Immature natural killer cell (primary cell): ENCODE data around the gene LHFPL6. TPM values are rescaled to one million over a fixed set of nuclear protein-coding genes. Genes with fewer than 3 reads are reported as not detected.
A peak's percentile ranks its signal among the peaks of the same experiment; 100 is the strongest.

Experiments used
- DNase-seq, 3 donors: peaks; one replicate each; pipeline ENCODE4 v3.0.0; 2022; ENCODE audit warnings: mixed read lengths in 1 of 3
- H3K27ac Mint-ChIP-seq, 6 donors: one replicate each; pipeline ENCODE4 v1.8.0; 2020; ENCODE audit warnings: mixed read lengths in 6 of 6, mild to moderate bottlenecking in 5 of 6, inconsistent platforms in 4 of 6, moderate library complexity in 3 of 6
- H3K27me3 Mint-ChIP-seq, 3 donors: one replicate each; pipeline ENCODE4 v1.8.0; 2020 to 2021; ENCODE audit warnings: low read depth in 3 of 3, mild to moderate bottlenecking in 3 of 3, mixed read lengths in 3 of 3, moderate library complexity in 3 of 3, inconsistent platforms in 1 of 3
- H3K36me3 Mint-ChIP-seq, 3 donors: one replicate each; pipeline ENCODE4 v1.8.0; 2020; ENCODE audit warnings: mixed read lengths in 3 of 3, inconsistent platforms in 2 of 3, mild to moderate bottlenecking in 2 of 3
- H3K4me1 Mint-ChIP-seq, 2 donors: one replicate each; pipeline ENCODE4 v1.8.0; 2020; ENCODE audit warnings: inconsistent platforms in 2 of 2, mild to moderate bottlenecking in 2 of 2, mixed read lengths in 2 of 2, moderate library complexity in 1 of 2
- H3K4me3 Mint-ChIP-seq, 5 donors: one replicate each; pipeline ENCODE4 v1.8.0; 2020; ENCODE audit warnings: mild to moderate bottlenecking in 5 of 5, mixed read lengths in 5 of 5, inconsistent platforms in 3 of 5, moderate library complexity in 3 of 5
- H3K9me3 Mint-ChIP-seq, 6 donors: one replicate each; pipeline ENCODE4 v1.8.0; 2020; ENCODE audit warnings: mild to moderate bottlenecking in 6 of 6, mixed read lengths in 6 of 6, inconsistent platforms in 4 of 6, moderate library complexity in 3 of 6
- polyA plus RNA-seq, 3 donors: library from polyadenylated mRNA; unstranded; fragments of 300-500 nt; fragmentation: Illumina TruSeq; gene quantifications; one replicate each; pipeline ENCODE4 v1.2.3, GENCODE V29; 2021

LHFPL6 gene
- polyA plus RNA-seq, result 1 to 10 TPM in 1 of 3 donors, under 1 TPM in 1, not detected in 1; 0.52 to 1.3 TPM

- Mint-ChIP-seq H3K27me3 (peaks cover 7 to 18% (median 14%) of the 10 kb centered on the region in 3 donors), H3K27ac (no peak within 1 kb of the TSS), H3K36me3 (no peaks in the 10 kb centered on the region), H3K4me3 (peak within 1 kb of the TSS; percentile 62 to 69 (median 67)), H3K4me1 (peaks cover 8 to 15% of the 10 kb centered on the region in 2 donors), H3K9me3 (no peaks in the 10 kb centered on the region)
- peak in 1 of 3 donors; percentile 10 for DNase-seq
These were observed at the start of gene LHFPL6 for GRCh38 chr13:39602614-39603366. Gene LHFPL6, minus strand, starts transcription at chr13:39603193.

GRCh38 chr13:39646122-39646521 is 43.1 kb upstream of the LHFPL6 start:
- Mint-ChIP-seq H3K27ac (no peak overlapping the region), H3K4me1 (no peaks in the 10 kb centered on the region), H3K36me3 (no peaks in the 10 kb centered on the region), H3K9me3 (no peaks in the 10 kb centered on the region), H3K4me3 (no peak overlapping the region), H3K27me3 (peaks cover 0 to 4% (median under 1%) of the 10 kb centered on the region in 3 donors)
- no peak for DNase-seq

- no peak for DNase-seq
- H3K27me3 Mint-ChIP-seq, result peaks cover 0 to 5% (median 3%) of the 10 kb centered on the region in 3 donors
- no peaks in the 10 kb centered on the region for H3K4me1 Mint-ChIP-seq
- no peak overlapping the region for H3K27ac Mint-ChIP-seq
- no peak overlapping the region for H3K4me3 Mint-ChIP-seq
- H3K9me3 Mint-ChIP-seq, result peaks cover 0 to 2% (median 0%) of the 10 kb centered on the region in 6 donors
- H3K36me3 Mint-ChIP-seq, result no peaks in the 10 kb centered on the region
These were observed 38.7 kb upstream of the LHFPL6 start for GRCh38 chr13:39641645-39642044.

- Mint-ChIP-seq H3K27ac (no peak overlapping the region), H3K27me3 (peaks cover 2 to 13% (median 3%) of the 10 kb centered on the region in 3 donors), H3K4me3 (no peak overlapping the region), H3K9me3 (peaks cover 0 to 2% (median 0%) of the 10 kb centered on the region in 6 donors), H3K4me1 (no peaks in the 10 kb centered on the region), H3K36me3 (no peaks in the 10 kb centered on the region)
- DNase-seq, result no peak
These were observed 34.9 kb upstream of the LHFPL6 start for GRCh38 chr13:39637890-39638289.

GRCh38 chr13:39635564-39635963 is 32.6 kb upstream of the LHFPL6 start:
- no peaks in the 10 kb centered on the region for H3K4me1 Mint-ChIP-seq
- DNase-seq, result no peak
- H3K4me3 Mint-ChIP-seq, result no peak overlapping the region
- no peaks in the 10 kb centered on the region for H3K36me3 Mint-ChIP-seq
- H3K9me3 Mint-ChIP-seq, result peaks cover 0 to 16% (median 8%) of the 10 kb centered on the region in 6 donors
- no peak overlapping the region for H3K27ac Mint-ChIP-seq
- peaks cover 5 to 24% (median 10%) of the 10 kb centered on the region in 3 donors for H3K27me3 Mint-ChIP-seq

- no peak overlapping the region for H3K4me3 Mint-ChIP-seq
- peaks cover 0 to 16% (median 8%) of the 10 kb centered on the region in 6 donors for H3K9me3 Mint-ChIP-seq
- H3K36me3 Mint-ChIP-seq, result no peaks in the 10 kb centered on the region
- no peaks in the 10 kb centered on the region for H3K4me1 Mint-ChIP-seq
- no peak overlapping the region for H3K27ac Mint-ChIP-seq
- no peak for DNase-seq
- H3K27me3 Mint-ChIP-seq, result peaks cover 4 to 26% (median 10%) of the 10 kb centered on the region in 3 donors
These were observed 30.0 kb upstream of the LHFPL6 start for GRCh38 chr13:39632994-39633393.

- H3K4me1 Mint-ChIP-seq, result no peaks in the 10 kb centered on the region
- no peaks in the 10 kb centered on the region for H3K36me3 Mint-ChIP-seq
- DNase-seq, result no peak
- H3K4me3 Mint-ChIP-seq, result no peak overlapping the region
- H3K27me3 Mint-ChIP-seq, result peaks cover 4 to 23% (median 10%) of the 10 kb centered on the region in 3 donors
- no peak overlapping the region for H3K27ac Mint-ChIP-seq
- peaks cover 0 to 16% (median 7%) of the 10 kb centered on the region in 6 donors for H3K9me3 Mint-ChIP-seq
These were observed 28.3 kb upstream of the LHFPL6 start for GRCh38 chr13:39631307-39631706.

- Mint-ChIP-seq H3K27ac (no peak overlapping the region), H3K9me3 (peaks cover 0 to 1% (median 0%) of the 10 kb centered on the region in 6 donors), H3K4me1 (no peaks in the 10 kb centered on the region), H3K4me3 (no peak overlapping the region), H3K36me3 (no peaks in the 10 kb centered on the region), H3K27me3 (peaks cover 0 to 5% (median 5%) of the 10 kb centered on the region in 3 donors)
- no peak for DNase-seq
These were observed 20.5 kb upstream of the LHFPL6 start for GRCh38 chr13:39623466-39623865.

- no peaks in the 10 kb centered on the region for H3K36me3 Mint-ChIP-seq
- H3K27me3 Mint-ChIP-seq, result peaks cover 0 to 6% (median 5%) of the 10 kb centered on the region in 3 donors
- H3K9me3 Mint-ChIP-seq, result no peaks in the 10 kb centered on the region
- H3K27ac Mint-ChIP-seq, result no peak overlapping the region
- no peaks in the 10 kb centered on the region for H3K4me1 Mint-ChIP-seq
- H3K4me3 Mint-ChIP-seq, result no peak overlapping the region
- no peak for DNase-seq
These were observed 15.6 kb upstream of the LHFPL6 start for GRCh38 chr13:39618561-39618960.

GRCh38 chr13:39616087-39616694 is 13.2 kb upstream of the LHFPL6 start:
- Mint-ChIP-seq H3K4me3 (no peak overlapping the region), H3K36me3 (no peaks in the 10 kb centered on the region), H3K27ac (no peak overlapping the region), H3K9me3 (no peaks in the 10 kb centered on the region), H3K27me3 (peaks cover 2 to 9% (median 3%) of the 10 kb centered on the region in 3 donors), H3K4me1 (no peaks in the 10 kb centered on the region)
- DNase-seq, result peak; percentile 23 to 47 (median 26)

- Mint-ChIP-seq H3K27me3 (peaks cover 2 to 3% (median 2%) of the 10 kb centered on the region in 3 donors), H3K4me3 (no peak overlapping the region), H3K27ac (no peak overlapping the region), H3K9me3 (peaks cover 0 to 2% (median 0%) of the 10 kb centered on the region in 6 donors), H3K36me3 (no peaks in the 10 kb centered on the region), H3K4me1 (no peaks in the 10 kb centered on the region)
- DNase-seq, result peak; percentile 12 to 40 (median 24)
These were observed 9.1 kb upstream of the LHFPL6 start for GRCh38 chr13:39612023-39612637.

- H3K27ac Mint-ChIP-seq, result no peak overlapping the region
- no peak overlapping the region for H3K4me3 Mint-ChIP-seq
- H3K27me3 Mint-ChIP-seq, result peaks cover 4 to 8% (median 7%) of the 10 kb centered on the region in 3 donors
- peaks cover 4 to 8% of the 10 kb centered on the region in 2 donors for H3K4me1 Mint-ChIP-seq
- H3K9me3 Mint-ChIP-seq, result peaks cover 0 to 2% (median 0%) of the 10 kb centered on the region in 6 donors
- no peak for DNase-seq
- H3K36me3 Mint-ChIP-seq, result no peaks in the 10 kb centered on the region
These were observed 4.9 kb upstream of the LHFPL6 start for GRCh38 chr13:39607876-39608275.

GRCh38 chr13:39605677-39606320 is 2.8 kb upstream of the LHFPL6 start:
- peaks cover 6 to 14% (median 13%) of the 10 kb centered on the region in 3 donors for H3K27me3 Mint-ChIP-seq

More at GRCh38 chr13:39605677-39606320, 2.8 kb upstream of the LHFPL6 start:
- Mint-ChIP-seq H3K9me3 (peaks cover 0 to 2% (median 0%) of the 10 kb centered on the region in 6 donors), H3K4me1 (peaks cover 8 to 15% of the 10 kb centered on the region in 2 donors), H3K27ac (no peak overlapping the region), H3K36me3 (no peaks in the 10 kb centered on the region), H3K4me3 (no peak overlapping the region)
- DNase-seq, result no peak
